ENCODE measurements around the gene RSAD1.
A peak's percentile ranks its signal among the peaks of the same experiment; 100 is the strongest.
"Not testable (repeated sequence)": the region's sequence is repeated elsewhere in the genome, so short reads cannot be mapped to it uniquely, and the experiment has no call there.

Gene RSAD1

DNA sequence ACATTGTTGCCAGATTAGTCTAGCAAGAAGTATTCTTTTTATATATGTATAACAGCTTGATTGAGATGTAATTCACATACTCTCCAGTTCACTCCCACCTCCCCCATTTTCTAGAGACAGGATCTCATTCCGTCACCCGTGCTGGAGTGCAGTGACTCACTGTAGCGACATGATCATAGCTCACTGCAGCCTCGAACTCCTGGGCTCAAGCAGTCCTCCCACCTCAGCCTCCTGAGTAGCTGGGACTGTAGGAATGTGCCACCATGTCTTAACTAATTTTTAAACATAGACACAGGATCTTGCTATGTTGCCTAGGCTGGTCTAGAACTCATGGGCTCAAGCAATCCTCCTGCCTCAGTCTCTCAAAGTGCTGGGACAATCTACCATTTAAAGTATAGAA, 3.3 kb upstream of the RSAD1 start:
- no peak for TF ChIP-seq ZFX (IDR thresholded peaks at IDR 0.05; ENCODE audit: borderline replicate concordance)
- TF ChIP-seq, protein P1, sequence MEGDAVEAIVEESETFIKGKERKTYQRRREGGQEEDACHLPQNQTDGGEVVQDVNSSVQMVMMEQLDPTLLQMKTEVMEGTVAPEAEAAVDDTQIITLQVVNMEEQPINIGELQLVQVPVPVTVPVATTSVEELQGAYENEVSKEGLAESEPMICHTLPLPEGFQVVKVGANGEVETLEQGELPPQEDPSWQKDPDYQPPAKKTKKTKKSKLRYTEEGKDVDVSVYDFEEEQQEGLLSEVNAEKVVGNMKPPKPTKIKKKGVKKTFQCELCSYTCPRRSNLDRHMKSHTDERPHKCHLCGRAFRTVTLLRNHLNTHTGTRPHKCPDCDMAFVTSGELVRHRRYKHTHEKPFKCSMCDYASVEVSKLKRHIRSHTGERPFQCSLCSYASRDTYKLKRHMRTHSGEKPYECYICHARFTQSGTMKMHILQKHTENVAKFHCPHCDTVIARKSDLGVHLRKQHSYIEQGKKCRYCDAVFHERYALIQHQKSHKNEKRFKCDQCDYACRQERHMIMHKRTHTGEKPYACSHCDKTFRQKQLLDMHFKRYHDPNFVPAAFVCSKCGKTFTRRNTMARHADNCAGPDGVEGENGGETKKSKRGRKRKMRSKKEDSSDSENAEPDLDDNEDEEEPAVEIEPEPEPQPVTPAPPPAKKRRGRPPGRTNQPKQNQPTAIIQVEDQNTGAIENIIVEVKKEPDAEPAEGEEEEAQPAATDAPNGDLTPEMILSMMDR (IDR thresholded peaks at IDR 0.05) = no peak
- no peak overlapping the region for H3K27ac ChIP-seq

DNA sequence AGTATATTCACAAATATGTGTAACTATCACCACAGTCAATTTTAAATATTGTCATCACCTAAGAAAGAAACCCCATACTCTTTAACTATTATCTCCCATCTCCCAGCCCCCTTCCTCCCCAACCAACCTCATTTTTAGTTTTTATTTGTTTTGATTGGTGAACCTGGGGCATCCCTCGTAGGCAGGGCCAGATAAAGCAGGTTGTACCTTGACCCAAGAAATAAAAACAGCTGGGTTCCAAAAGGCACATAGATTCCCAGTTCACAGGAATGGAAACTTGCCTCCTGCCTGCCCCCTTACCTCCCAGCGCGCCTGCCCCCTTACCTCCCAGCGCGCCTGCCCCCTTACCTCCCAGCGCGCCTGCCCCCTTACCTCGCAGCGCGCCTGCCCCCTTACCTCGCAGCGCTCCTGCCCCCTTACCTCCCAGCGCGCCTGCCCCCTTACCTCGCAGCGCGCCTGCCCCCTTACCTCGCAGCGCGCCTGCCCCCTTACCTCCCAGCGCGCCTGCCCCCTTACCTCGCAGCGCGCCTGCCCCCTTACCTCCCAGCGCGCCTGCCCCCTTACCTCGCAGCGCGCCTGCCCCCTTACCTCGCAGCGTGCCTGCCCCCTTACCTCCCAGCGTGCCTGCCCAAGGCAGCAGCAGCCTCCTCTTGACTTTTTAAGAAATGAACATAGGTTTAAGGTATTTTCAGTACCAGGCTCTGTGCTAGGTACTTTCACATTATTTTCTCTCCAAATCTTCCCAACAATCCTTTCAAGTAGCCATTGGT, 2.7 kb upstream of the RSAD1 start:
- not testable (repeated sequence) for H3K27ac ChIP-seq

DNA sequence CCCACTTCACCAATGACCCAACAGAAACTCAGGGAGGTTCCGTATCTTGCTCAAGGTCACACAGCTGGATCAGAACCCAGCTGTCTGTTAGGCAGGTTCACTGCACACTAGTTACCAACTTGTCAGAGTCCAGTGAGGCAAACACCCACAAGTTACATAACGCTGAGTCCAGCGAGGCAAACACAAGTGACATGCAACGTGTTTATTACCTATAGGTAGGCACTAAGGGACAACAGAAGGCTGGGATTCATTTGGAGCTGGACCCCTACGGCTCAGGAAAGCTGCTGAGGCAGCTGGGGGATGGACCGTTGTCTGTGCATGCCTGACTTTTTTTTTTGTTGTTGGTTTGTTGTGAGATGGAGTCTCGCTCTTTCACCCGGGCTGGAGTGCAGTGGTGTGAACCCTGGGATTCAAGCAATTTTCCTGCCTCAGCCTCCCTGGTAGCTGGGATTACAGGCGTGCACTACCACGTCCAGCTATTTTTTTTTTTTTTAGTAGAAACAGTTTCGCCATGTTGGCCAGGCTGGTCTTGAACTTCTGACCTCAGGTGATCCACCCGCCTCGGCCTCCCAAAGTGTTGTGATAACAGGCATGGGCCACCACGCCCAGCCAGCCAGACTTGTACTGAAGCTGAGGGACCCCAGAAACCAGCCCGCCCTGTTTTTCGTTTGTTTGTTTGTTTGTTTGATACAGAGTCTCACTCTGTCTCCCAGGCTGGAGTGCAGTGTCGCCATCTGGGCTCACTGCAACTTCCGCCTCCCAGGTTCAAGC, 1.9 kb upstream of the RSAD1 start:
- no peak overlapping the region for H3K27ac ChIP-seq
- TF ChIP-seq ZFX (IDR thresholded peaks at IDR 0.05; ENCODE audit: borderline replicate concordance) = no peak
- TF ChIP-seq, protein P1 (IDR thresholded peaks at IDR 0.05) = no peak

DNA sequence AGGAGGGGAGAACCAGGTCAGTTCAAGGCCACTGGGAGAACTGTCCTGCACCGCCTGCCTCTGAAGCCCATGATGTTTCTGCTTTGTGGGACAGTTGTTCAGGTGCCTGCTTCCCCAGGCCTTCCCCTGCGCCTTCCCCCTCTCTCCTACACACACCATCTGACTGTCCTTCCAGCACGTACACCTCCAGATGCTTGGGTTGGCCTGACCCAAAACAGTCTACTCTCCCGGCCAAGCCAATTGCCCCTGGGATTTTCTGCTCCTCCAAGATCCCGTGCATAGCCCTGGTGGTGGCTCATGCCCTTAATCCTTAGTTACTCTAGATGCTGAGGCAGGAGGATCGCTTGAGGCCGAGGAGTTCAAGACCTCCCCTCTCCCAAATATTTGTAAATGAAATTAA, 684 bp upstream of the RSAD1 start:
- no peak for TF ChIP-seq ZFX (IDR thresholded peaks at IDR 0.05; ENCODE audit: borderline replicate concordance)
- TF ChIP-seq, protein P1 (IDR thresholded peaks at IDR 0.05) = no peak
- peak overlapping the region; percentile 92 for H3K27ac ChIP-seq

DNA sequence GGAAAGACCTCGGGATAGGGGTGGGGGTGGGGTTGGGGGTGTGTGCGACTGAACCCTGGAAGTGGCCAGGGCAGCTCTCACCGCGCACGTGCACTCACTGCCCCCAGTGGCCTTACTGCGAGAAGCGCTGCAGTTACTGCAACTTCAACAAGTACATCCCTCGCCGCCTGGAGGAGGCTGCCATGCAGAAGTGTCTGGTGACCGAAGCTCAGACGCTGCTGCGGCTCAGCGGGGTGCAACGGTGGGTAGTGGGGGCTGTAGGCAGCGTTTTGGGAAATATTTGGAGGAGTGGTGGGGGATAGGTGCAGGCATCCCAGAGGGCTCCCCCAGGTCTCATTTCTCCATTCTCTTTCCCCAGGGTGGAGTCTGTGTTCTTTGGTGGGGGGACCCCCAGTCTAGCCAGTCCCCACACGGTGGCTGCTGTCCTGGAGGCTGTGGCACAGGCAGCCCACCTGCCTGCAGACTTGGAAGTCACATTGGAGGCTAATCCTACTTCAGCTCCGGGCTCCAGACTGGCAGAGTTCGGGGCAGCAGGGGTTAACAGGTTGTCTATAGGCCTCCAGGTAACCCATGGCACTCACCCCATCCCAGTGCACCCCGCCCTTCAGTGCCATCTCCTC, 972 bp downstream of the RSAD1 start:
- no peak for TF ChIP-seq ZFX (IDR thresholded peaks at IDR 0.05; ENCODE audit: borderline replicate concordance)
- TF ChIP-seq, protein P1 (IDR thresholded peaks at IDR 0.05) = peak; percentile 64
- peak overlapping the region; percentile 92 for H3K27ac ChIP-seq

DNA sequence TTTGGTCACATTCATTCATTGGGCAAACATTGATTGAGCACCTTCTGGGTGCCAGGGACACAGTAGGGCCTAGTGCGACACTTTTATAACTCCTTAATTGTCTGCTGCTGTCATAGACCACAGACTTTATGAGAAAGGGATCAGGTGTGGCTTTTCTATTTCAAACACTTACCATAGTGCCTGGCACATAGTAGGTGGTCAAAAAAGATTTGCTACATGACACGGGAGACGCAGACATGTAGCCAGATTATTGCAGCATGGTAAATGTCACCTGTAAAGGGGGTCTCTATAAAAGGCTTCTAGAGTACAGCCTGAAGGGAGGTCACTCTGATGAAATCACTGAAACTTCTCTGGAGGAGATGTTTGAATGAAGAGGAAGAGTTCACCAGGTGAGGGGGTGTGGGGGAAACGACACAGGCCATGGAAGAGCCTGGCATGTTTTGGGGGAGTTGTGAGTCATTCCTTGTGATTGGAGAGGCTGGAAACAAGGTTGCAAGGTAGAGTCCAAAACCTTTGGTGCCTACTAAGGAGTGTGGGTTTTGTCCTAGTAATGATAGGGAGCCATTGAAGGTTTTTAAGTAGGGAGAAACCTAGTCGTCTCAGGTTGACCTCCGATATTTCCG, 1.6 kb downstream of the RSAD1 start:
- H3K27ac ChIP-seq = peak overlapping the region; percentile 92; the same call in 1 of the 2 replicates
- TF ChIP-seq, protein P1 (IDR thresholded peaks at IDR 0.05) = no peak
- TF ChIP-seq ZFX (IDR thresholded peaks at IDR 0.05; ENCODE audit: borderline replicate concordance) = no peak

DNA sequence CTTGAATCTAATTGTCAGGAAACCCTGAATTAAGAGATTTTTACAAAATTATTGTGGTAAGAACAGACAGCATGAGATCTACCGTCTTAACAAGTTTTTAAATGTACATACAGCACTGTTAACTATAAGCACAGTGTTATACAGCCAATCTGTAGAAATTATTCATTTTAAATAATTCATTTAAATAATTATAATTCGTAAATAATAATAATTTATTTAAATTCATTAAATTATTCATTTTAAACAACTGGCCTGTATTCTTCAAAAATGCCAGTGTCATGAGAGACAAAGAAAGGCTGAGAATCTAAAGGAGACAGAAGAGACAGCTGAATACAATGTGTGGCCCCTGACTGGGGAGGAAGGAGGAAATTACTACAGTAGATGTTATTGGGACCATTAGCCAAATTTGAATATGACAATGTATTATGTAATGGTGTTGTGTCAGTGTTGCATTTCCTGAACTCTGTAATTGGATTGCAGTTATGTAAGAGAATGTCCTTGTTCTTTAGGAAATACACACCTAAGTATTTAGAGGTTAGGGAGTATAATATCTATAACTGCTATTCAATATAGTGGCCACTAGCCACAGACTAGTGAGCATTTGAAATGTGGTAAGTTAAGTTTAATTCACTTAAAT, 2.3 kb downstream of the RSAD1 start:
- TF ChIP-seq, protein P1 (IDR thresholded peaks at IDR 0.05) = no peak
- no peak for TF ChIP-seq ZFX (IDR thresholded peaks at IDR 0.05; ENCODE audit: borderline replicate concordance)
- no peak overlapping the region for H3K27ac ChIP-seq
